NCI-H1694 (cell line): ENCODE results near the gene SURF2.
"Not testable (repeated sequence)": the region's sequence is repeated elsewhere in the genome, so short reads cannot be mapped to it uniquely, and the experiment has no call there.

Experiments
- DNase-seq: peaks from one replicate; lab custom pipeline; 2025; lab: John Stamatoyannopoulos, UW

SURF2 gene

DNA sequence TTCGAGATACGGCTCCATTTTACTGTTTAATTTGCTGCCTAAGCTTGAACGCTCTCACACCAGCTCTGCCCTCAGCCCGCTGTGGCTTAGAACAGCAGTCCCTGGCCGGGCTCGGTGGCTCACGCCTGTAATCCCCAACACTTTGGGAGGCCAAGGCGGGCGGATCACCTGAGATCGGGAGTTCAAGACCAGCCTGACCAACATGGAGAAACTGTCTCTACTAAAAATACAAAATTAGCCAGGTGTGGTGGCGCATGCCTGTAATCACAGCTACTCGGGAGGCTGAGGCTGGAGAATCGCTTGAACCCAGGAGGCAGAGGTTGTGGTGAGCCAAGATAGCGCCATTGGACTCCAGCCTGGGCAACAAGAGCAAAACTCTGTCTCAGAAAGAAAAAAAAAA lies 20.9 kb downstream of the SURF2 start:
- DNase-seq: not testable (repeated sequence)

DNA sequence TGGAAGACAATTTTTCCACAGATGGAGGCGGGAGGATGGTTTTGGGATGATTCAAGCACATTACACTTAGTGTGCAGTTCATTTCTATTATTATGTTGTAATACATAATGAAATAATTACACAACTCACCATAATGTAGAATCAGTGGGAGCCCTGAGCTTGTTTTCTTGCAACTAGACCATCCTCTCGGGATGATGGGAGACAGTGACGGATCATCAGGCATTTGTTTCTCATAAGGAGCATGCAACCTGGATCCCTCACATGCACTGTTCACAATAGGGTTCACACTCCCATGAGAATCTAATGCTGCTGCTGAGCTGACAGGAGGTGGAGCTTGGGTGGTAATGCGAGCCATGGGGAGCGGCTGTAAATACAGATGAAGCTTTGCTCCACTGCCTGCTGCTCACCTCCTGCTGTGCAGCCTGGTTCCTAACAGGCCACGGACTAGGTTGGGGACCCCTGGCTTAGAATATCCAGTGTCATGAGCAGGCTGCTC lies 21.4 kb downstream of the SURF2 start:
- peak; percentile 71 for DNase-seq

DNA sequence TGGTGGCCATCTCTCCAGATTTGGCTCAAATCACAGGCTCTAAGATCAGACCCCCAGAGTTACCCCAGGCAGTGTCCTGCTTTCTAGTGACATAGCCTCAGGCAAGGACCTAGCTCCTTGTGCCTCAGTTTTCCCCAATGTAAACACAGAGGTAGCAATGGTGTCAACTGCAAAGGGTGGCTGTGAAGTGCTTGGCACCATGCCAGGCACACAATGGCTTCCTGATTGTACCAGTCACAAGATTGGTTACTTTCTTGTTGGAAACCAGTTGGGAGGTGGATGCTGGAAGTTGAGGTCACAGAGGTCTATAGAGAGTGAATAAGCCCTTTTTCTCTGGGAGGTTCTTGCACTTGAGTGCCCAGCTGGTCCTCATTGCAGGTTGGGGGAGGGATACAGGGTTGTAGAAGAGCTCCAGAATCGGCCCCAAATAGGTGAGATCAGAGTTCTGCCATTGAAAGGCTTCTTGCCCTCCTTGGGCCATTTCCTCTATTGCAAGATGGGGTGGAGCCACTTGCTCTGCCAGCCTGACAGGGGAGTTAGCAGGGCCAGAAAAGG lies 22.1 kb downstream of the SURF2 start:
- DNase-seq: no peak

DNA sequence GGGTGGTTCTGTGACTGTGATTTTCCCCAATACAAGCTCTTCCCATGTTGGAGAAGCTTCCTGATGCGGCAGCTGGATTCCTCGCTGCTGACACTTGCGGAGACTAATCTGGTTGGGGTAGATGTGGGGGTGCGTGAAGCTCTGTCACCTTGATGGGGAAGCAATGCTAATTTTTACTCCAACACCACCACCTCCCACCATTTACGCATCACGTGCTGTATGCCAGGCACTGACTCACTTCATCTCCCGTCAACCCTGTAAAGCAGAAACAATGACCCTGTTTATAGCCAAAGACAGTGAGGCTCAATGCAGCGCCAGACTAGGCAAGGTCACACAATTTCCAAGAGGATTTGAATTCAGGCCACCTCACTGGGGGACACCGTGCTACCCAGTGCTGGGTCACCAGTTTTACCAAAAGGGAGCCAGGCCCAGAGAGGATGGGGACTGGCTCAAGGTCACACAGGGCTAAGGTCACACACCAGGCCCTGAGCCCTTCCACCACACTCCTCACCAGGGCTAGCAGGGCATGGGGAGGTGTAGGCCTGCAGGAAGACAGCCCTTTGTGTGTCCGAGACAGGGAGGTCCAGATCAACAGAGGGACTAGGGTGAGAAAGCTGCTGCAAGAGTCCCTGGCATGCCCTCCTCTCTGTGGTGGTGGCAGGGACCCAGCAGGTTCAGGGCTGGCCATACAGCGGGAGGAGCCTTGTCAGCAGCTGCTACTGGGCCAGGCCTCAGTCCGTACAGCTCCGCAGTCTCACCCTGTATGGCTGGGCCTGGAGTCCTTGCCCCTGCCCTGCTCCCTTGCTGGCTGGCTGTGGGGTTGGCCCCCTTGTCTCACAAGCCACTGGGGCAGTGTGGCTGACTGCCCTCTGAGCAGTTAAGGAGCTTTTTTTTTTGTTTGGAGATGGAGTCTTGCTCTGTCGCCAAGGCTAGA lies 23.1 kb downstream of the SURF2 start:
- no peak for DNase-seq

DNA sequence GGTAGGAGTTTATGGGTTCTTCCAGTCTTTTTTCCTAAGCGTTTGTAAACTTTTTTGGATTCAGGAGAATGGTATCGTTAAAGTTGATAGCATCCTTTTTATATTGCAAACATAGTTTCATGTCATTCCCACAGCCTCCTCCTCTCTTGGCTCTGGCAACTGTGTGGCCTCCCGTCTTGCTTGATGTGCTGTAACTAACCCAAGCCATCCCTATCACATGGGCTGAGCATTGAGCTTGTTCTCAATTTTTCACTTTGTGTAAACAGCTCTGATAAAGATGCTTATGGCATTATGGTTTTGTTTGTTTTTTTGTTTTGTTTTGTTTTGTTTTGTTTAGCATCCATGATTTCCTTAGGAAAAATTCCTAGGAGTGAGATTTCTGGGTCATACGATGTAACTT lies 24.4 kb downstream of the SURF2 start:
- no peak for DNase-seq

DNA sequence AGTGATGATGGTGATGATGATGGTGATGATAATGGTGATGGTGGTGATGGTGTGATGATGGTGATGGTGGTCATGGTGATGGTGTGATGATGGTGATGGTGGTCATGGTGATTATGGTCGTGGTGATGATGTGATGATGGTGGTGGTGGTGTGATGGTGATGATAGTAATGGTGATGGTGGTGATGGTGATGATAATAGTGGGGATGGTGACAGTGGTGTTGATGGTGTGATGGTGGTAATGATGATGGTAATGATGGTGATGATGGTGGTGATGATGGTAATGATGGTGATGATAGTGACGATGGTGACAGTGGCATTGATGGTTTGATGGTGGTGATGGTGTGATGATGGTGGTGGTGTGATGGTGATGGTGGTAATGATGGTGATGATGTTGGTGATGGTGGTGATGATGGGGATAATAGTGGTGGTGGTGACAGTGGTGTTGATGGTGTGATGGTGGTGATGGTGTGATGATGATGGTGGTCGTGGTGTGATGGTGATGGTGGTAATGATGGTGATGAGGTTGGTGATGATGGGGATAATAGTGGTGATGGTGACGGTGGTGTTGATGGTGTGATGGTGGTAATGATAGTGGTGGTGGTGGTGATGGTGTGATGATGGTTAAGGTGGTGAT lies 26.3 kb downstream of the SURF2 start:
- DNase-seq: no peak

DNA sequence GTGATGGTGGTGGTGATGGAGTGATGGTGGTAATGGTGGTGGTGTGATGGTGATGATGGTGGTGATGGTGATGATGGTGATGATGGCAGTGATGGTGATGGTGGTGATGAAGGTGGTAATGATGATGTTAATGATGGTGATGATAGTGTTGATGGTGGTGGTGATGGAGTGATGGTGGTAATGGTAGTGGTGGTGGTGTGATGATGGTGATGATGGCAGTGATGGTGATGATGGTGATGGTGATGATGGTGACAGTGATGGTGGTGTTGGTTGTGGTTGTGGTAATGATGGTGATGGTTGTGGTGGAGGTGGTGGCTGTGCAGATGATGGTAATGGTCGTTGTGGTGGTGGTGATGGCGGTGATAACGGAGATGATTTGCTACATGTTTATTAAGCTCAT lies 27.1 kb downstream of the SURF2 start:
- no peak for DNase-seq

DNA sequence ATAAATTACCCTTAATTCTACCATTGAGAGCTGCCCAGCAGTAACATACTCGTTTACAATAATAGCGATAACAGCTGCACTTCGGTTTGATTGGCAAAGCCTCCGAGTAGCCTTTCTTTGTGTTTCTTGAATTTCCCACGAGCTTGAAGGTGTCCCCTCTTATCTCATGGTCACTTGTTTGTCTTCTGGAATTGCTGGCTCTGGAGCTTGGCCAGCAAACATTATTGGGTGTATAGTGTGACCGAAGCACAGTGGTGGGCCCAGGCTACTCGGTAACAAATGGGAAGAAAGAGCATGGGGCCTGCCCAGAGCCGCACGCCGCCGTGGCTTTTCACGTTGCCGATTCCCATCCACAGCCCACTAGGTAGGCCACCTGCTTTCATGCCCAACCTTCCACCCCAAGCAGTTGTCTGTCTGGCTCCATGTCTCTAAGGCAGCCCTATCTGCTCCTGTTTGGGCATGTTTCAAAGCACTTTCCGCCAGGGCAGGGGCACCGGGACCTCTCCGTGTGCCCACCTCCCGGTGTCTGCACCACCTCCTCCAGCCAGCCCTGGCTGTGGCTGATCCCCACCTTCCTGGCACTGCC lies 28.5 kb downstream of the SURF2 start:
- no peak for DNase-seq

DNA sequence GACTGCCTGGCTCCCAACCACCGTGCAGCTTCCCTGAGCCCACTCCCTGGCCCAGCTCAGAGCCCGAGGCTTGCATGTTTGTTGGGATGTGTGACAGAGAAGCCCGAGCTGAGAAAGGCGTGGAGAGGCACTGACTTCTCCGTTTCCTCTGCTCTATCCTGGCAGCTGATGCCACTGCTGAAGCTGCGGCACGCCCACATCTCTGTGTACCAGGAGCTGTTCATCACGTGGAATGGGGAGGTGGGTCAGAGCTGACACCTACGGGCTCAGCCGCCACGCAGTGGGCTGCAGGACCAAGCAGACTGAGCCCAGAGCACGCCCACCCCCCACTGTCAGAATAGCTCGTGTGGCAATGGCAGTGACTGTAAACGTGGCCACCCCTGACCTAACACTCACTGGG lies 29.1 kb downstream of the SURF2 start:
- no peak for DNase-seq

DNA sequence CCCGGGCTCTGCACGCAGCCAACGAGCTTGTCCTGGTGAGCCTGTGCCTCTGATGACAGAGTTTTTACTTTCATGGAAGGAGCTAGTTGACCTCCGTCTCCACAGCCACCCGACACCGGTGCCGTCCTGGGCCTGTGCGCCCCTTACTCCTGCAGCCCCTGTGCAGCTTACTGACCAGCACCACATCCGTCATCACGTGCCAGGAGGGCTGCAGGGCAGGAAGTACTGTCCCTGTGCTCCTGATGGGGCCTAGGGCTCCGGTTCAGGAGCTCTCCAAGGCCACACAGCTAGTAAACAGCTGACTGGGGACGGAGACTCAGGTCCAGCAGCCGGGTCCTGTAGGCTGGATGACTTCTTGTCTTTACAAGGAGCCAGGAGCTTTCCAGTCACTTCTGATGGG lies 30.0 kb downstream of the SURF2 start:
- DNase-seq: no peak

DNA sequence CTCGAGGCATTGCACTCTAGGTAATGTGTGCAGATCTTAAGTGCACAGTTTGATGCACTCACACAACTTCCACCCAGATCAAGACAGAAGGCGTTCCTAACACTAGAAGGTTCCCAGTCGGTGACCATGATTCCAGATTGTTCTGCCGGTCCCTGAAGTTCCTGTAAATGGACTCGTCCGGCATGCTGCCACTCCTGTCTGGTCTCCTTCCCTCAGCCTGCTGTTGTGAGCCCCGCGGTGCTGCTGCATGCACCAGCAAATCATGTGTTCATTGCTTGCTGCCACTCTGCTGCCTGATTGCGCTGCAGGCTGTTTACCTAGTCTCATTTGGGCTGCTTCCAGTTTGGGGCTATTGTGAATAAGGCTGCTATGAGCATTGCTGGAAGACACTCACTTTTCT lies 31.3 kb downstream of the SURF2 start:
- DNase-seq: peak; percentile 47

DNA sequence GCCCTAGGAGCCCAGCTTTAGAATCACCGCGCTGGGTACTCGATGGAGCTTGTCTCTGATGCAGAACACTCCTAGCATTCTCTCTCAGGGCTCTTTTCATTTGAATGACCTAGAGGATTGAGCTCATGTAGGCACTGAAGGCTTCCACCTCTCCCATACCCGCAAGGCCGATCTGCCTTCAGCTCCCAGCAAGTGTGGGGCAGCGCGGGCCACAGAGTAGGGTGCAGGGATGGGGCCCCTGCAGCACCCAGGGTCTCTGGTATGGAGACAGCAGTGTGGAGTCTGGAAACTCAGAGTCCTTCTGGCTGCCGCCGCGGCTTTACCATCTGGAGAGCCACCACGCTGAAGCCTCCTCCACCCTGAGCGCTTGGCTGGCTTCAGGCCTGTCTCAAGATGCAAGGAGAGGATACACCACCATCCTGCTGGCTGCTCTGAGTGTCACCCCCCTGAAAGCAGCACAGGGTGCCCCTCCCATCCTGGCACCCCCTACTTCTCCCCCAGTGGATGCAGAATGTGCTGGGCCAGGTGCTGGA lies 32.7 kb downstream of the SURF2 start:
- no peak for DNase-seq

DNA sequence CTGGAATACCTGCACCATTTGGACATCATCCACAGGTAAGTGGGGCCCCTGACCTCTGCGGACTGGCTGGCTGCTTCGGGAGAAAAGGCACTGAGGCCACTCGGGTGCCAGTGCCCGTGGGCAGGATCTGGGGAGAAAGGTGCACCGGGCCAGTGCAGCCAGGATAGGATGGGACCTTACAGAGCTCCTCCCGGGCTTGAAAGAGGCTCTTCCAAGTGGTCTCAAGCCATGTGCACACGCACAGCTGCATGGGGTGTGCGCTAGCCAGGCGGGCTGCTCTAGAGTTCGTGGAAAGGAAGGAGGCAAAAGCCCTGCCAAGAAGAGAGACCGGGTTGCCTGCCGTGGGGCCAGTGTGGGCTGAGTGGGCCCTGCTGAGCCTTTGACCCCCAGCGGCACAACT lies 33.2 kb downstream of the SURF2 start:
- DNase-seq: no peak

DNA sequence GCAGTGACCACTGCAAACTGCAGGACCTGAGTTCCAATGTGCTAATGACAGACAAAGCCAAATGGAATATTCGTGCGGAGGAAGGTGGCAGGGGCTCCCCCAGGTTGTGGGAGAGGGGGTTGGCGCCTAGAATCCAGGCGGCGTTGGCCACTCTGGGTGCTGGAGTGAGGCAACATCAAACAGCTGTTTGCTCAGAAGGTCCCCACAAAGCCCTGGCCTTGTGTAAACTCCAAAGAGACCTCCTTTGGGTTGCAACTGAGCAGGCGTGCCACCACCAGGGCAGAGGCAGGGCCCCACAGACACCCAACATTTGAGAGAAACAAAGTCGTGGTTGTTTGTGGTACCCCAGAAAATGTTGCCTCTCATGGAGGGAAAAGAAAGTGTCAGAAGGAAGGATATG lies 34.4 kb downstream of the SURF2 start:
- no peak for DNase-seq

DNA sequence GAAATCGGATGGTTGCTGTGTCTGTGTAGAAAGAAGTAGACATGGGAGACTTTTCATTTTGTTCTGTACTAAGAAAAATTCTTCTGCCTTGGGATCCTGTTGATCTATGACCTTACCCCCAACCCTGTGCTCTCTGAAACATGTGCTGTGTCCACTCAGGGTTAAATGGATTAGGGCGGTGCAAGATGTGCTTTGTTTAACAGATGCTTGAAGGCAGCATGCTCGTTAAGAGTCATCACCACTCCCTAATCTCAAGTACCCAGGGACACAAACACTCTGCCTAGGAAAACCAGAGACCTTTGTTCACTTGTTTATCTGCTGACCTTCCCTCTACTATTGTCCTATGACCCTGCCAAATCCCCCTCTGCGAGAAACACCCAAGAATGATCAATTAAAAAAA lies 35.1 kb downstream of the SURF2 start:
- not testable (repeated sequence) for DNase-seq

DNA sequence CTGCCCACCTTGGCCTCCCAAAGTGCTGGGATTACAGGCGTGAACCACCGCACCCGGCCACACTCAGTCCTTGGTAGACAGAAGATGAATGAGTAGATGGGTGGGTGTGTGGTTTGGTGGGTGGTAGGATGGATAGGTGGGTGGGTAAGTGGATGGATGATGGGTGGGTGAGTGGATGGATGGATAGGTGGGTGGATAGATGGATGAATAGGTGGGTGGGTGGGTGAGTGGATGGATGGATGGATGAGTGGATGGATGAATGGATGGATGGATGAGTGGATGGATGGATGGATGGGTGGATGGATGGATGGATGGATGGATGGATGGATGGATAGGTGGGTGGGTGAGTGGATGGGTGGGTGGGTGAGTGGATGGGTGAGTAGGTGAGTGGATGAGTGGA lies 36.0 kb downstream of the SURF2 start:
- DNase-seq: not testable (repeated sequence)

DNA sequence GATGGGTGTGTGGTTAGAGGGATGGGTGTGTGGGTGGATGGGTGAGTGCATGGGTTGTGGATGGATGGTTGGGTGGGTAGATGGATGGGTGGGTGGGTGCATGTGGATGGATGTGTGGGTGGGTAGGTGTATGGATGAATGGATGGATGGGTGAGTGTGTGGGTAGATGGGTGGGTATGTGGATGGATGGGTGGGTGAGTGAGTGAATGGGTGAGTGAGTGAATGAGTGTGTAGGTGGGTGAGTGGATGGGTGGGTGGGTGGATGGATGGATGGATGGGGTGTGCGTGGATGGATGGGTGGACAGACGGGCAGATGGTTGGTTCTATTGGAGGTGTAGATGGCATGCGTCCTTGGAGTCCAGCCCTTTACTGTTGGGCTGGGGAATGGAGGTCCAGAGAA lies 37.0 kb downstream of the SURF2 start:
- DNase-seq: no peak

DNA sequence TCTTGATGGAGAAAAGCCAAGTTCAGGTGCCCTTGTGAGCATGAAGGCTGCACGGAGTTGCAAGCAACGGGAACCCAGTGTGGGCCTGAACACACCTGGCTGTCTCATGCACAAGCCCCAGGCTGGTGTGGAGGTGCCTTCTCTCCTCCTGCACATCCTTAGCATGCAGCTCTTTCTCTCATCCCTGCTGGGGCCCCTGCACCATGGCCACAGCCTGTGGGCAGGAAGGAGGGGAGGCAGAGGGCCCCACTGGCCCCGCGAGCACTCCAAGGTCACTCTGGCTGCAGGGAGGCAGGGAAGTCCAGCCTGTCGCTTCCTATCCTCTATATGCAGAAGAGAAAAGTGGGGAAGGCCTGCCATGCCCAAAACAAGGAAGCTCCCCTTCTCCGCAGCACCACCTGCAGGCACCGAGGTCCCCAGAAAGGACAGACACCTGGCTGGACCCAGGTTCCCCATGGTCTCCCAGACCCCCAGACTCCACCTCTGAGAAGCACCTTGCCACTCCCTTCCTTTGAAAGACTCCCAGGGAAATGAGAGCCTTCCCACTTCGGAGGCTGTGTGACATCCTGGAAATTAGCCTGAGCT lies 38.4 kb downstream of the SURF2 start:
- no peak for DNase-seq

DNA sequence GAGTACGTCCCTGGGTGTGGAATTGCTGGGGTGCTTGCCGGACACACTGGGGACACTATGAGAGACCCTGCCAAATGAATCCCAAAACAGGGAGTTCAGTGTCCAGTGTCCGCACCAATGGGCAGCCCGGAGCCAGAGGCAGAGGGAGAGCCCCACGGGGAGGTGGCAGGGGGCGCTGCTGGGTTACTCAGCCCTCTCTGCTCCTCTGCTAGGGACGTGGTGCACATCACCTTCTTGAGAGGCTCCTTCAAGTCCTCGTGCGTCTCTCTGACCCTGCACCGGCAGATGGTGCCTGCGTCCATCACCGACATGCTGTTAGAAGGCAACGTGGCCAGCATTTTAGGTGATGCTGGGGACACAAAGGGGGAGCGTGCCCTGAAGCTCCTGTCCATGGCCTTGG lies 40.6 kb downstream of the SURF2 start:
- DNase-seq: no peak

DNA sequence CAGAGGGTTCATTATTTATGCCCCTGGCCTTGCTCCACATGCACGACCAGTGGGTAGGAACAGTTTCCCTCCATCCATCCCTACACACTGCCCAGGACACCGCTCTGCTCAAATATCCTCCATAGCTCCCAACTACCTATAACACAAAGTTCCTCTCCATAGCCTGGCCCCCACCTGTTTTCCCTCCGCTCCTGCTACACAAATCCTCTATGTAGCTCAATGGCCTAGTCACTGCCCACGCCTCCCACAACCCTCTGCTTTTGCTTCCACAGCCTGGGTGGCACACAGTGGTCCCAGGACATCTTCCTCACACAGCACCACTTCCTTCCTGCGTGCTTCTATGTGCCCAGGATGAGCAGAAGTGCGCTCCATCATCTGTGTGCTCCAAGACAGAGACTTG lies 41.0 kb downstream of the SURF2 start:
- no peak for DNase-seq

DNA sequence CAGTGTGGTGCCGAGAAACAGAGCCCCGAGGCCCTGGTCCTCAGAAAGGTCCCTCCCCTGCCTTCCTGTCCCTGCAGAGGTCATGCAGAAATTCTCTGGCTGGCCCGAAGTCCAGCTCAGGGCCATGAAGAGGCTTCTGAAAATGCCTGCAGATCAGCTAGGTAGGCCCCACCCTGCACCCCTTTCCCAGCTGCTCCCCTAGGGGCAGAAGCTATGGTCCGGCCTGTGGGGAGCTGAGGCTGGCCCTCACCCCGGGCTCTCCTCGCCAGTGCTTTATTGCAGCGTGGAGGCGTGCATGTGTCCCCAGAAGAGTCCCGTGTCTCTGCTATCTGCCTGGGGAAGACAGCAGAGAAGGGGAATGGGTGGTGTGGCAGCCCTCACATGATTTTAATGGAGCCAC lies 41.5 kb downstream of the SURF2 start:
- no peak for DNase-seq

DNA sequence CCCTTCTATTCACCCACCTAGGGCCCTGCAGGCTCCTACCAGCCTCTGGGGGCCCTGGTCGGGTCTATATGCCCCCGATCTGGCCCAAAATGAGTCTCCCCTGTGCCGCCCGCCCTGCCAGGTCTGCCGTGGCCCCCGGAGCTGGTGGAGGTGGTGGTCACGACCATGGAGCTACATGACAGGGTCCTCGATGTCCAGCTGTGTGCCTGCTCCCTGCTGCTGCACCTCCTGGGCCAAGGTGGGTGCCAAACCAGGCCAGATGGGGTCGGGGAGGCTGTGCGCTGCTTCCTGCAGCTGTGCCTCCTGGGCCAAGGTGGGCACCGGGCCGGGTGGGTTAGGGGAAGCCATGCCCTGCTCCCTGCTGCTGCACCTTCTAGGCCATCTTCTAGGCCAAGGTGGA lies 43.9 kb downstream of the SURF2 start:
- DNase-seq: no peak
